Measurements from ENCODE around the gene CFAP107.
"Not testable (repeated sequence)": the region's sequence is repeated elsewhere in the genome, so short reads cannot be mapped to it uniquely, and the experiment has no call there.

CFAP107 gene

DNA sequence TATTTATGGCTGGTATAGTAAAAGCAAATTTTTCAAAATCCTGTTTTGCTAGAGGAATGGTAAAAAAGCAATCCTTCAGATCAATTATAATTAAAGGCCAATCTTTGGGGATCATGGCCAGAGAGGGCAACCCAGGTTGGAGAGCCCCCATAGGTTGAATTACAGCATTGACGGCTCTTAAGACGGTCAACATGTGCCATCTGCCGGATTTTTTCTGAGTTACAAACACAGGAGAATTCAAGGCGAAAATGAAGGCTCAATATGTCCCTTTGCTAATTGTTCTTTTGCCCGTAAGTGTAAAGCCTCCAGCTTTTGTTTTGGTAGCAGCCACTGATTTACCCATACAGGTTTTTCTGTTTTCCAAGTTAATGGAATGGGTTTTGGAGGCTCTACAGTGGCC is 35.5 kb downstream of the CFAP107 start:
- peak in 1 of 3 experiments; percentile 3 for DNase-seq

DNA sequence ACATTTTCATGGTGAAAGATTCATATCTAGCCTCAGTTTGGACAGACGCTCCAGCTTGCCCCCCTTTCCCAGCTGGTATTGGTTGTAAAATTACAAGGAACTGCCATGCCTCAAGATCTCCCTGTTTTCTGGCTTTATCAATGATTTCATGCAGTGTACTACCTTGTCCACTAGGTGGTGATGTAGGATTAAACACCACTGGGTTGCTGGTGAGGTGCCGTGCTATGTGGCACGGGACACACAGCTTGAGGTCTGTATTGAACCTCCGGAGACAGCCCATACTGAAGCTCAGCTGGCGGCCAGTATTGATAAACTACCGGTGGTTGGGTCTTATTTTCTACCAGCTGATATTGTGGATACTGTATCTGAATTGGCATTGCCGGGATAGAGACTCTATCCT is 37.8 kb downstream of the CFAP107 start:
- peak in 2 of 3 experiments; percentile 1 to 5 for DNase-seq

GRCh38 chr1:12784729-12785128 is 38.7 kb downstream of the CFAP107 start:
- not testable (repeated sequence) for DNase-seq

DNA sequence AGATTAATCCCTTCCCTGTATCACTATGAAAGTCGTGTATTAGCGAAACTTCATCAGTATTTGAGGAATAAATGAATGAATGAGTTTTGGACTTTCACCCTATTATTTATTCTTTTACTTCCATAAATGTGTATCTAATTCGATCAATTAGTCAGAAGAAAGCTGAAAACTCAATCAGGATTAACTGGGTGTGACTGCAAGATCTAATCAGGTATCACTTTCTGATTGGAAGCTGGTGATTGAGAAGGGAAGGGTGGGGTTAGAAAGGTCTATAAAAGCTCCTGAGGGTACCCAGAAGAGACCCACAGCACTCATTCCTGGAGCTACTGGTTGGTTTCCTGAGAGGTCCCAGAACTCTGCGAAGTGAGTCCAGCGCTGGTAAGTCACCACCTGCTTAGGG is 45.1 kb downstream of the CFAP107 start, which contains the start of gene PRAMEF1:
TSS of gene PRAMEF1 (plus strand) at position 301 of the 400 bp plus-strand sequence. CDS start 1,831 bp downstream, outside the sequence.
- not testable (repeated sequence) for DNase-seq

DNA sequence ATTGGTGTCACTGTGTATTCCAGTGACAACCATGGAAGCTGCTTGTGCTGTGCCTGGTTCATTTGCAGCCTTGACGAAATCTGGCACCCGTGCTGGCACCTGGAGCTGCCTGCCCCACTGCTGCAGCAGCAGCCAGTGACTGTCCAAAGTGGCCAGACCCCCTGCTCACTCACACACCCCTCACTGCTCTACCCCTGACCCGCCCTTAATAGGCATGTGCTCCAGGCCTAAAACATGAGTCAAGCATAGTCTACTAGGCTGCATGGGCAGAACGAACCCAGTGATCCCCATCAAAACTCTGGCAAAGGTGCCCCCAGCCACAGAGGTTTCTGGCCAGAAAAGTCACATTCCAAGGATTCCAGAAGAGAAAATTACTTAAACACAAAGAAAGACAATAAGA is 52.9 kb downstream of the CFAP107 start:
- DNase-seq = no peak

DNA sequence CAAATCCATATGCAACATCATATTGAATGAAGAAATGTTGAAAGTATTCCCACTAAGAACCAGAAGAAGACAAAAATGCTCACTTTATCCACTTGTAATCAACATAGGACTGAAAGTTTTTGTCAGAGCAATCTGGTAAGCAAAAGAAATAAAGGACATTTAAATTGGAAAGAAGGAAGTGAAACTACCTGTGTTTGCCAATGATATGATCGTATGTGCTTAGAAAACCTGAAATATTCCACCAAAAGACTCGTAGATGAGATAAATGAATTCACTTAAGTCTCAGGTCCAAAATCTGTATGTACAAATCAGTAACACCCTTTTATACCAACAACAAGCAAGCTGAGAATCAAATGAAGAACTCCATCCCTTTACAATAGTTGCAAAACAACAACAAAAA is 53.7 kb downstream of the CFAP107 start:
- no peak for DNase-seq

- no peak for DNase-seq
Observed at GRCh38 chr1:12809933-12810332, 63.9 kb downstream of the CFAP107 start.

DNA sequence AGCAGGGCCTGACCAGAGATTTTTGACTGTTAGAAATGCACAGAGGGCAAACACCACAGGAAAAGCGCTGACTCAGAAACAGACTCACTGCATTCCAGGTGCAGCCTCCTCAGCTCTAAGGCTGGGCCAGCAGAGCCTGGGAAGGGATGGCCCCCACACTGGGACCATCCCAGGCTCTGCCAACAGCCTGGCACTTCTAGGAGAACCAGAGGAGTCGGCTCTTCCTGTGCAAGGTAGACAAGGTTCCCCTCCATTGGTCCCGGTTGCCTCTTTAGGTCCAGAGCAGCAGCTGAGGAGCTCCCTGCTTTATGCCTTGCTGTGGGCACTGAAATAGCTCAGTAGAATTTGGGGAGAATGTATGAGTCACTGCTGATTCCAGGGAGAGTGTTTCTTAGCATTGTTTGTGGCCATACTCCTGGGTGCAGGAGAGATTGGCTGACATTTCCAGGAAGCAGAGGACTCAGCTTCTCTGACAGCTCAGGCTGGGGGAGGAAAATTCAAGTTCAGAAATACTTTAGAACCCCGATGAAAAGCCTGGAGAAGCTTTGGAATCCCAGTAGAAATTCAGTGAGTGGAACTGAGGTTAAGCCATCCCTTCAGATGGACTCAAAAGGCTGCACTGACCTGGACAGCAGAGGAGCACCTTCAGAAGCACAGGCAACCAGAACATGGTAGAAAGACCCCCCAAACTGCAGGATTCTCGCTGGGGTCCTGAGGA is 64.8 kb downstream of the CFAP107 start:
- DNase-seq = no peak

DNA sequence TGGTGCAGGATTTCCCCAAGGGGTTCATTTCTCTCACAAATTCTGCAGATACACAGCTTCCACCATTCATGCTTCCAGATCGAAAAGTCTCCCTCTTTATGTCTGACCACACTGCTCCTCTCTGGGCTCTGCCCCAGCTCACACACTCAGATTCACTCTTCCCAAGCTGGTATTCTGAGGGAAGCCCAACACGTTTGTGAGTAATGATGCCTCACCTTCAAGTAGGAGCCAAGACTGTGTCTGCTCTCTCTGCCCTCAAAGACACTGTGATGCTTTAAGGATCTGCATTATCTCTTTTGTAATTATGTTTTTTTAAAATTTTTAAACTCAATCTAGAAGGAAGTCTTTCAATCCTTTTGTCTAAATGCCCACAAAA is 65.4 kb downstream of the CFAP107 start:
- no peak for DNase-seq

Data from NCI-H1417 (cell line).